HG02623 (cell line): ENCODE measurements around the gene ANO2.

ENCODE experiments used
- ATAC-seq: cut with Tn5 transposase; IDR thresholded peaks from one replicate; pipeline ENCODE4 v1.9.1; 2021; ENCODE audit warnings: moderate library complexity; ENCODE audit not compliant: unreplicated experiment

Gene ANO2

DNA sequence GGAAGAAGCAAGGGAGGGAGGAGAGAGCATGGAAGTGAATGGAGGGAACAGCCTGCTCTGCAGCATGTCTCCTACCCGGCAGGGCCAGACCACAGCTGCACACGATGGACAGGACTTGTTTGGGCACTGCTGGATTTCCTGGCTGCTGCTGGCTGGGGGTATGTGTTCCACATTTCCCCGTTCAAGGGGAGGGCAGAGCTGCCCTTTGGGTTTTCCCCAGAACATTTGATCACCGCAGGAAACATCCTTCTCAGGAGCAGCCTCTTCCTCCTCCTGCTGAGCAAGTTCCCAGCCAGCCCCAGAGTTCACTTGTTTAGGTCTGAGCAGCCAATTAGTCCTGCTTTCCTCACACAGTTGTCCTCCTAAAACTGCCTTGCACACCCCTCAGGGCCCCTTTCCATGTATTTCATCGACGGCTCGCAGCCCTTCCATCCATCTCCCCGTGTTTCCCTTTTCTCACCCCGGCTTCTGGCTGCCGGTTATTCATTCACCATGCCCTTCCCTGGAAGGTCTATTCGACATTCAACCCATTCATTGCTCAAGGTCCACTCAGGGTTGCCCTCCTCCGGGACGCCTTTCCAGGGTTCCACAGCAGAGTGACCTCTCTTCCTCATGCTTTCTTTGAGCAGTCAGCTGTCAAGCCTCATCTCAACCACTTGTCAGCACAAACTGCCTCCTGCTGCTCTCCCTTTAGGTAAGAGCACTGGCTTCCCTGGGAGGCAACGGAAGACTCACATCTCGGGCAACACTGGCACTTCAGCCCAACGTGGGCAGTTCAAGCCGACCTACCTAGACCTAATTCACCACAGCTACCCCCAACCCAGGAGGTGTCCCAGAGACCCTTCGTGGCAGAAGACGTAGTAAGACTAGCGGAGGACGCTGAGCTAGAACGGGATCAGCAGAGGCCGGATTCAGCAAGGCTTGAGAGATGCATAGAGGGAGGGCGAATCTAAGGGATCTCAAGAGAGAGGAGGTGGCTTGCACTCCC is 20.1 kb upstream of the ANO2 start:
- ATAC-seq, result no peak

DNA sequence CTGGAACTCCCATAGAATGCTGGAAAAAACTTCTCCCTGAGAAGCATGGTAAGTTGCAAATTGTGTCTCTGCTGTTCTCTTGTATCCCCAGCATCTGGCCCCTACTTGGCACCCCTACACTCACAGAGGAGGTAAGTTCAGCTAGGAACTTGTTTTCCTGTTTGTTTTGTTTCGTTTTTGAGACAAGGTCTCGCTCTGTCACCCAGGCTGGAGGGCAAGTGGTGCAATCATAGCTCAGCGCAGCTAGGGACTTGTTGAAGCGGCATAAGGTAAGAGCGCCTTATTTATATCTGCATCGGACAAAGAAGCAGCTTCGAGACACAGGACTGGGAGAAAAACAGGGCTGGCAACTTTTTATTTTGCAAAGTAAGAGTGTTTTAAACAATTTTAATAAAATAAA is 18.5 kb upstream of the ANO2 start:
- ATAC-seq, result no peak

DNA sequence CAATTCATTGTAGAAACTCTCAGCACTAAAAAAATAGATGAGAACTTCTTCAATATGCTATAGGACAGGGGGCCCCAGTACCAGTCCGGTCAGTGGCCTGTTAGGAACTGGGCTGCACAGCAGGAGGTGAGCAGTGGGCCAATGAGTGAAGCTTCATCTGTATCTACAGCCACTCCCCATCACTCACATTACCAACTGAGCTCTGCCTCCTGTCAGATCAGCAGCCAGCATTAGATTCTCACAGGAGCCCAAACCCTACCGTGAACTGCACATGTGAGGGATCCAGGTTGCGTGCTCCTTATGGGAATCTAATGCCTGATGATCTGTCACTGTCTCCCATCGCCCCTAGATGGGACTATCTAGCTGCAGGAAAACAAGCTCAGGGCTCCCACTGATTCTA is 15.7 kb upstream of the ANO2 start:
- no peak for ATAC-seq

GRCh38 chr12:5956987-5957386 is 11.9 kb upstream of the ANO2 start:
- ATAC-seq, result no peak

DNA sequence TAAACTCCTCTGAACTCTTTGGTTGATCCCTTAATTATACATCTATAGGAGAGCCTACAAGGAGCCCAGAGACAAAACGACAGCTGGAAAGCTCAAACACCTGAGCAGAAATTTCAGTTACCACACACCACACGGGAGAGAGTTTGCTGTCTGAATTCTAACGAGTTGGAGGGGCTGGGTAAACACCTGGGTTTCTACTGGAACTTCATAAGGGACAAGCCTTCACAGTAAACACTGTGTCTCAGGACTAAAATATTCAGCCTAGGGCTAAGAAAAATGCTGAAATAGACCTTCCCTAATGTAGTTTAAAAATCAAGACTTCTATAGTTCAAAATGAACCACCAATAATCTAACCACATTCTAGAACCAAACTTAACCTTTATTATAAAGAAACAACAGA is 9.6 kb upstream of the ANO2 start:
- no peak for ATAC-seq

- no peak for ATAC-seq
These were observed 9.0 kb upstream of the ANO2 start for GRCh38 chr12:5953835-5954586.

- no peak for ATAC-seq
These were observed 7.0 kb upstream of the ANO2 start for GRCh38 chr12:5952031-5952430.

GRCh38 chr12:5948696-5949095 is 3.6 kb upstream of the ANO2 start:
- no peak for ATAC-seq

GRCh38 chr12:5947006-5947405 is 1.9 kb upstream of the ANO2 start:
- no peak for ATAC-seq

DNA sequence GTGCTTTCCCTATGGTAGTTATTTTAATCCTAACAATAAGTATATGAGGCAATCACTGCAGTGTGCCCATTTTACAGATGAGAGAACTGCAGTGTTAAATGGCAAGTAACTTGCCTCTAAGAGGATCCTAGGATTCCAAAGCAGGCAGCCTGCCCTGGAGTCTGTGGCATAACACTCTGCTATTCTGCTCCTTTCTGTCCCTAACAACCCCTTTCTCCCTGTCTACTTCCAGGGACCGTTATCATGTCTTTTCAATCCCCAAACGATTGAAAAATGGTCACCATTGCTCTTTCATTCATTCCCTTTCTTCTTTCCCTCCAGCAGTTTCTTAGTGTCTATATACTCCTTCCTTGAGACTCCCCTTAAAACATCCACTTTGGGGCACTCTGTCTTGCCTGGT is 1.3 kb upstream of the ANO2 start:
- ATAC-seq, result no peak

DNA sequence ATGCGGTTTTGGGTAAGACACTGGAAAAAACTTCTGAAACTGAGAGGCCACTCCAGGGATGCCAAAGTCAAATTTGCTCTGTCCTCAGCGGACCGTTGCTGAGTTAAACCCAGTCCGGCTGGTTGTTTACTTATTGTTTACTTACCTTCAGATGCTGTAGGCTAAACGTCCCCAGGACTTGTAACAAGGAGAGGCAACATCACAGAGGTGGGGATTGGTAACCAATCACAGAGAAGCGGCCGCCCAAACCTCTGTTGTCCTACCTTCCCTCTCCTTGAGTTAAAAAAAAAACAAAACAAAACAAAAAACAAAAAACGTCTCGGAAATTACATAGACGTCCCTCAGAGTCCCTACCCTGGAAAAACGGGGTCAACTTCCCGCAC is 380 bp downstream of the ANO2 start:
- ATAC-seq, result no peak

DNA sequence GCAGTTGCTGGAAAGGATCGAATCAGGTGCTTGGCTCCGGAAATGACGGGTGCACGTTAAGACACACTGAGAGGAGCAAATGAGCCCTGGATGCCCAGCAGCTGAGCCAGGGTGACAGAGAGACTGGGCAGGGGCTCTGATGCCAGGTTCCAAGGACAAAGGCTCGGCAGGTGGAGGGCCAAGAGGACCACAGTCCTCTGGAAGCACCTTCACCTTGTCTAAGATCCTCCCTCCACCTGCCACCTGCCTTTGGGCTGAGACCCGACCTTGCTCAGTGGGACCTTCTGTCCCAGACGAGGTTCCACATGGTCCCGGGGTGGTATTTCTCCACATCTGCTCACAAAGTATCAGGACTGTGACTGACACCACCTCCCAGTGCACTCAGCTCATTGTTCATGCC is 1.0 kb downstream of the ANO2 start:
- ATAC-seq, result no peak

DNA sequence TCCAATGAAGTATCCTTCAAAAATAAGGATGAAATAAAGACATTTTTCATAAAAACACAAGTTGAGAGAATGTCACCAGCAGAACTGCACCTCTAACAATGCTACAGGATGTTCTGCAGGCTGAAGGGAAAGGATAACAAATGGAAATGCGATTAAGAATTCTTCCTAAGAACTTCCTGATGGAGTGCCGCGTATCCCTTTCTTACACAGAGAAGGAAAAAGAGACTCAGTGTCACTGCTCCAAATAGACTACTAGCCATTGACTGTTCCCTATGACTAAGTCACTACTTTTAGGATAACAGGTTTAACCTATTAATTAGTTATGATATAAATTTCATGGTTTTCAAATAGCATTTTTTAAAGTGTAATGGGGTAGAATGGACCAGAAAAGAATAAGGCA is 3.2 kb downstream of the ANO2 start:
- ATAC-seq, result no peak

DNA sequence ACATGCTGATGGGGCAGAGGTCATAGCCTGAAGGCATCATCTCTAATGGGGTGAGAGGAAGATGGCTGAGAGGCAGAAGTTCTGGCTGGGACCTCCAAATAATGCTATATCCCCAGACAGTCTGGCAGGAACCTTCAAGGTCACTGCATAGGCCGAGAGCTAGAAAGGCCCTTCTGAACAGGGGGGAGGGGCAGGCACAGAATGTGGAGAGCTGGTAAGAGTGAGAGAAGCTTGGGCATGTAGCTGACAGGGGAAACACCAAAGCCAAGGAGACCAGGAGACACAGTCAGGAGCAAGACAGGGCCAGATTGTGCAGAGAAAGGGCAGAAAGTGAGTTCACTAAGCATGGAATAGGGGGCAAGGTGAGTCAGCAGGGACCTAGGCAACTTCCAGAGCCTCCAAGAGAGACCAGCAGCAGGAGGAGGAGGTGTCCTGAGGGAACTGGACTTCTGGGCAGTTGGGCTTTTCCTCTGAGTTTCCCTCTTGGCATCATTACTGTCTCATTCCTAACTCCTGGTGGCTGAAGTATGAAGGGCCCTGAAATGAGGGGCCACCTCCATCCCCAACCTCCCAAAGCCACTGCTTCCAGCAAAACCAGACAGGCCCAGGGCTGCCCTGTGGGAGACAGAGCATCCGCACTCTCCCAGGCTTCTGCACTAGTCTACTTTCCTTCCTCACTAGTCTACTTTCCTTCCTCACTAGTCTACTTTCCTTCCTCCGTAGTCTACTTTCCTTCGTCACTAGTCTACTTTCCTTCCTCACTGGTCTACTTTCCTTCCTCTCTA is 17.1 kb downstream of the ANO2 start:
- no peak for ATAC-seq

GRCh38 chr12:5925646-5926045 is 19.4 kb downstream of the ANO2 start:
- no peak for ATAC-seq

GRCh38 chr12:5924342-5924741 is 20.7 kb downstream of the ANO2 start:
- ATAC-seq, result no peak

DNA sequence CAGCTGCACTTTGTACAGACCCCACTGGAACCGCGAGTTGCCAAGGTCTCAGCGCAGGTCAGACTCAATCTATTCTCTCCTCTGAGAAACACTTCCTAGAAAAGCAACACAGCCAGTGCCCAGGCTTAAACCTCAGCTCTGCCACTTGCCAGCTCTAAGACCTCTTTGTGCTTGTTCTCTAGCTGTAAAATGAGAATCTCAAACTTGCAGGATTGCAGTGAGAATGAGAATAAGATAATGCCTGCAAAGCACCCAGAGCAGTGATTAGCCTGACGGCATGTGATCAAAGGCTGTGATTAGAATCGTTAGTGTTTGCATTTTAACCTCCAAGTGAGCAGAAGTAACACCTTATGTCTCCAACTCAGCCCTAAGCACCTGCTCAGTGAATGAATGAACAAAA is 21.3 kb downstream of the ANO2 start:
- ATAC-seq, result no peak

GRCh38 chr12:5923043-5923605 is 21.9 kb downstream of the ANO2 start:
- no peak for ATAC-seq

GRCh38 chr12:5921966-5922899 is 22.8 kb downstream of the ANO2 start:
- no peak for ATAC-seq
